HG02840 (cell line): Measurements from ENCODE around the gene MARK4.
"Not testable (repeated sequence)": the region's sequence is repeated elsewhere in the genome, so short reads cannot be mapped to it uniquely, and the experiment has no call there.

ENCODE experiments used
- ATAC-seq: cut with Tn5 transposase; IDR thresholded peaks from one replicate; pipeline ENCODE4 v1.9.1; 2021; ENCODE audit warnings: mild to moderate bottlenecking, moderate library complexity, moderate number of reproducible peaks; ENCODE audit not compliant: unreplicated experiment, low FRiP score

MARK4 gene

DNA sequence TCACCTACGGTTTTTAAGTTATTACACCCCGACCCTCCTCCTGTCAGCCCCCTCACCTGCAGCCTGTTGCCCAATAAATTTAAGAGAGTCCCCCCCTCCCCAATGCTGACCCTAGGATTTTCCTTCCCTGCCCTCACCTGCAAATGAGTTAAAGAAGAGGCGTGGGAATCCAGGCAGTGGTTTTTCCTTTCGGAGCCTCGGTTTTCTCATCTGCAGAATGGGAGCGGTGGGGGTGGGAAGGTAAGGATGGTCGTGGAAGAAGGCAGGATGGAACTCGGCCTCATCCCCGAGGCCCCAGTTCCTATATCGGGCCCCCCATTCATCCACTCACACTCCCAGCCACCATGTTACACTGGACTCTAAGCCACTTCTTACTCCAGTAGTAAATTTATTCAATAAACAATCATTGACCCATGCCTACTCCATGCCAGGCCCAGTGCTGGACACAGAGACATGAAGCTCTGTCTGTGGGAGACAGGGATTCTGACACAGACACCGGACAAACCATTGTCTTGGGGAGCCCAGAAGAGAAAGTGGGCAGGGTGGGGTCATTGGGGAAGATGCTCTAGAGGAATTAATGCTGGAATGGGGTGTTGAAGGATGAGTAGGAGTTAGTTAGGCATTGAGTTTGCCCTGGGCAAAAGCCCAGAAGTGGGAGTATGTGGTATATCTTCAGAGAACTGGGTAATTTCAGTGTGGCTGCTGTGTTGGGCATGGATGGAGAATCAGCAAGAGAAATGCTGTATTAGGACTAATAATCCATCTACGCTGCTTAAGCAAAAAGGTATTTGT is 52.4 kb downstream of the MARK4 start:
- ATAC-seq = no peak

DNA sequence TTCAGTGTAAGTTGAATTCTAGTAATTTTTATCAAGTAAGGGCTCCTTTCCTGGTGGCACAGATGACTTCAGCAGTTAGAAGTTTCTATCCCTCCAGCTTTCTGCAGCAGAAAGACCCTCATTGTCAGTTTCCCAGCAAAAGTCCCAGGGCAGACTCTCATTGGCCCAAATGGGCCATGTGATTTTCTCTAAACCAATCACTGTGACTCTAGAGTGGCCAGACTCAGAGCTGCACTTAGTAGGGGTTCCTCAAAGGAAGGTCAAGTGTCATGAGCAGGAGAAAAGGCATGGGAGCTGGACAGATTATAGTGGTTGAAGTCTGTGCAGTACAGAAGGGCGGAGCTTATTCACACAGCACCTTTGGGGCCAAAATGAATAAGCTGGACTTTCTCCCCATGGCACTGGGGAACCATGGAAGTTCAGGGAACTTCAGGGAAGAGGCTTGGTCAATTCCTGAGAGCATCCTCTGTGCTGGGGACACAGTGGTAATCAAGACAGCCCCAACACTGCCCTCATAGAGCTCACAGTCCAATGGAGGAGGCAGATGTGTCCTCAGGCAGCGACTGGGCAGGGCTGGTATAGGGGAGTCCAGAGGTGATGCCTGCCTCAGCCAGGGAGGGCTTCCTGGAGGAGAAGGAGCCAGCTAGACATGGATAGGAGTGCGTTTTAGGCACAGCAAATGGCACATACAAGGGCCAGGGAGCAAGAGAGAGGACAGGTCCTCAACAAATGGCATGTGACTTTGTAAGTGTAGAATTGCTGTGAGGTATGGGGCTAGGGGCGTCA is 53.3 kb downstream of the MARK4 start:
- ATAC-seq = no peak

DNA sequence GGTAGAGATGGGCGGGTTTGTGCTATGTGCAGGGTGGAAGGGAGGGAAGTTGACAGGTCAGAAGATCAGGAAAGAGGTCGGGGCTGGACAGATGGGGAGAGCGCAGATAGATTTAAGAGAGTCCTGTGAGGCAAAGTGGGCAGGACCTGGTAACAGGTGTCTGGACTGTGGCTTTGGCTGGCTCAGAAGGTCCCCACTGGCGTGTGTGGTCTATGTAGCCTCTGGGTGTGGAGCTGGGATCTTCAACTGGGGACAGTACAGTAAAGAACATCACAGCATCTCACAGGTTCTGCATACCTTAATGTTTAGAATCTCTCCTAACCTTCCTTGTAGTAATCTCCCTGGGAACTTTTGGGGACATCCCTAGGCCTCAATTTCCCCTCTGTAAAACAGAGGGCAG is 53.9 kb downstream of the MARK4 start:
- no peak for ATAC-seq

DNA sequence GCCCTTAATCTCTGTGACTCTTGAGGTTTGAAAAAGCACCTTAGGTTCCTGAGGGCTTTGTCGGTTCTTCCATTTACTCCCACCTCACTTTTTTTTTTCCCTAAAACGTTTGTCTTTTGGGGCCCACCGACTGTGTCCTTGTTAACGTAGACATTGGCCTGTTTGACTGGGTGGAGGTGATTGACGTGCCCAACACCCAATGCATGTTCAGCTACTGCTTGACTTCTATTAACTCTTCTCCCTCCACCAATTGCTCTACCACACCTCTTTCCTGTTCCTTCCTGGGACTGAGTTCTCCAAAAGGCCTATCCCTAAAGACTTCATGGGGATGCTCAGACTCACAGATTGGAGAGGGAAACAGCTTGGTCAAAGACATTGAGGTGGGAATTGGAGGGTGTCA is 54.4 kb downstream of the MARK4 start:
- no peak for ATAC-seq

DNA sequence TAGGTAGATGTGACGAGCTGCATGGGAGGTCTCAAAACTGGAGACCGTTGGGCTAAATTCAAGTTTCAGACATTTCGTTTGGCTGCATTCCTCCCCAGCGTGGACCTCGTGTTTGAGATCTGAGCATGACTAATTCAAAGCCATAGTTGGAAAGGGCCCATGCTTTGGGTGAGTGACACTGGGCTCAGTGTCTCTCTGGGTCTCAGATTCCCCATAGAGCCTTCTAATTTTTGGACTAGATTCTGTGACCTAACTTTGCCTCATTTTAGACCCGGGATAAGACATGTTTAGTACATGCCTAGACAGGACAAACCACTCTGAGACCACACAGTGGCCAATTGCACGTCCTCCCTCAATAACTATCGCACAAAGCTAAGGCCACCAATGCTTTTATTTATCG is 55.0 kb downstream of the MARK4 start:
- no peak for ATAC-seq

DNA sequence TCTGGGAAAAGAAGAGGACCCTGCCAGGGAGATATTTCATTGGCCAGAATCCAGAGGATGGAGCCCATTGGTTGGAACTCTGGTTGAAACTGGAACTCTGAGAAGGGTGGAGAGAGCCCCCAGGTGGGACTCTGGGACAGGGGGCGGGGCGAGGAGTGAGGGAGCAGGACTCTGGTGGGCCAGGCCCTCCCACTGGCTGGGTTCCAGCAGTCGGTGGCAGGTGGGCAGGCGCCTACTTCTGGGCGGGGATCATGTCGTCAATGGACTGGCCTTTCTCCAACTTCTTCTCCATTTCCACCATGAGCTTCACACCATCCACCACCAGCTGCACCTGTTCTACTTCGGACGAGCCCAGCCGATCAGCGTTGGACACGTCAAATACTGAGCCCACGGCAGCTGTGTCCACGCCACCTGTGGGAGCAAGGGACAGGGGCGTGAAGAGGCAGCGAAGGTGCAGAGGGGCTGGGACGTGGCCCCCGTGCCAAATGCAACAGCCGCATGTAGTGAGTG is 55.5 kb downstream of the MARK4 start:
- no peak for ATAC-seq

DNA sequence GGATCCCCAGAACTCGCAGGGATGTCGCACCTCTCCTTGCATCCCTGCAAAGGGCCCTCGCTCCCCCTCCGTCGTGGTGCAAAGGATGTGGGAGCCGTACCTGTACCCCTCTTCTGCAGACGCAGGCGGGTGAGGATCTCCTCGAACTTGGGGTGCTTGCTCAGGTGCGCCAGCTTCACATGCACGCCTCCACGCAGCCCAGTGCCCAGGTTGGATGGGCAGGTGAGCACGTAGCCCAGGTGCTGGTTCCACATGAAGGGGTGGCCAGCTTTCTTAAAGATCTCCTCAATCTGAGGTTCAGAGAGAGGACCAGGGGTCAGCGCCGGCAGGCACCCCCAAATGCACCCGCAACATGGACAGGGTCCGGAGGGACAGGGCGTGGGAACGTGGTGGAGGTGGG is 56.3 kb downstream of the MARK4 start:
- no peak for ATAC-seq

DNA sequence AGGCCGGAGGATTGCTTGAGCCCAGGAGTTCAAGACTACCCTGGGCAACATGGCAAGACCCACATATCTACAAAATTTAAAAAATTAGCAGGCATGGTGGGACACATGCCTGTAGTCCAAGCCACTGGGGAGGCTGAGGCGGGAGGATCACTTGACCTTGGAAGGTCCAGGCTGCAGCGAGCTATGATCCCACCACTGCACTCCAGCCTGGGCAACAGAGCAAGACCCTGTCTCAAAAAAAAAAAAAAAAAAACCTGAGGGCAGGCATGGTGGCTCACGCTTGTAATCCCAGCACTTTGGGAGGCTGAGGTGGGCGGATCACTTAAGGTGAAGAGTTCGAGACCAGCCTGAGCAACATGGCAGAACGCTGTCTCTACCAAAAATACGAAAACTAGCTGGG is 58.3 kb downstream of the MARK4 start:
- not testable (repeated sequence) for ATAC-seq

DNA sequence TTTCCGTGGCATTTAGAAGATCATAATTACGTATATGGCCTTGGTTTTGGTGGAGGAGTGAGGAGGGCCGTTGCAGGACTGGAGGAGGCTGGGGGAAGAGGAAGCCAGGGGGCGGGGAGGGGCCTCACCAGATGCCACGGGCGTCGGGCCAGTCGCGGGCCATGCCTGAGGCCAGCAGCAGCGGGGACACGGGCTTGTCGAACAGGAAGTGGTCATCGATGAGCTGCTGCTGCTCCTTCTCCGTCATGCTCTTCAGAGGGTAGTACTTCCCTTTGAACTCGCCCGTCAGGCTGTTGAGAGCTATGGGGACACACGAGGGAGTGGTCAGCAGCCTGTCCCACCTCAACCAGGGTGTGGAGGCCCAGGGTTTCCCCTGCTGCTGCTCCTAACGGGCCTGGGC is 60.5 kb downstream of the MARK4 start:
- no peak for ATAC-seq

DNA sequence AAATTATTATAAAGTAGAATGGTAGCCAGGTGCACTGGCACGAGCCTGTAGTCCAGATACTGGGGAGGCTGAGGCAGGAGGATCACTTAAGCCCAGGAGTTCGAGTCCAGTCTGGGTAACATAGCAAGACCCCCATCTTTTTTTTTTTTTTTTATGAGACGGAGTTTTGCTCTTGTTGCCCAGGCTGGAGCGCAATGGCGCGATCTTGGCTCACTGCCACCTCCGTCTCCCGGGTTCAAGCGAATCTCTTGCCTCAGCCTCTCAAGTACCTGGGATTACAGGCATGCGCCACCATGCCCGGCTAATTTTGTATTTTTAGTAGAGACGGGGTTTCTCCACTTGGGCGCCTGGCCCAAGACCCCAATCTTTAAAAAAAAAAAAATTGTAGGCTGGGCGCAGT is 61.2 kb downstream of the MARK4 start:
- ATAC-seq = not testable (repeated sequence)

DNA sequence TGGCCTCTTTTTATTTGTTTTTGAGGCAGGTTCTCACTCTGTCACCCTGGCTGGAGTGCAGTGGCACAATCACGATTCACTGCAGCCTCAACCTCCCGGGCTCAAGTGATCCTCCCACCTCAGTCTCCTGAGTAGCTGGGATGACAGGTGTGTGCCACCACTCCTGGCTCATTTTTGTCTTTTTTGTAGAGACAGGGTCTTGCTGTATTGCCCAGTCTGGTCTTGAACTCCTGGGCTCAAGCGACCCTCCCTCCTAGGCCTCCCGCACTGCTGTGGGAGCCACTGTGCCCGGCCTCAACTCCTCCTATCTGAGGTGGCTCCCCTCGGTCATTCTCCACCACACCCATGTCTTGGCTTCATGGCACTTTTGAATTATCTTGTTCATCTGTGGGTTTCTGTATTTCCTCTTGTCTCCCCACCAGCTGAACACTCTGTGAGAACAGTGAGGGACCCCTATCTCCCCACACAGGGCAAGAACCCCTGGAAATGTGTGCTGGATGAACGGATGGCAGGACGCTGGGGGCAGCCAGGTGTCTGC is 63.7 kb downstream of the MARK4 start:
- no peak for ATAC-seq

DNA sequence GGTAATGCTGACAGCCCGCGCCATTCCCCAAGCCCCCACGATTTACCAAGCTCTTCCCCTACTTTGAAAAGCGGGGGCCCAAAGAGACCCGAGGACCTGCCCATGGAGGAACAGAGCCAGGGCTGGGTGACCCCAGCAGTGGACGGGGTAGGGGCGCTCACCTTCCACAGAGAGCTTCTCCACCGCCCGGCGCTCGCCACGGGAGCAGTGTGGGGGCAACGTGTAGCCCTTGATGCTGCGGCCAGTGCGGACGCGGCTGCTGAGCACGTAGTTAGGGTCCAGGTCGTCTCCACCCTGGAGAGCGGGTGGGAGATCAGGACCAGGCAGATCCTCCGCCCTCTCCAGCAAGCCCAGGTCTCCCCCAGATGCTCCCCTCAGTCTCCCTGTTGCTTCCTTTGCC is 64.2 kb downstream of the MARK4 start:
- ATAC-seq = no peak

DNA sequence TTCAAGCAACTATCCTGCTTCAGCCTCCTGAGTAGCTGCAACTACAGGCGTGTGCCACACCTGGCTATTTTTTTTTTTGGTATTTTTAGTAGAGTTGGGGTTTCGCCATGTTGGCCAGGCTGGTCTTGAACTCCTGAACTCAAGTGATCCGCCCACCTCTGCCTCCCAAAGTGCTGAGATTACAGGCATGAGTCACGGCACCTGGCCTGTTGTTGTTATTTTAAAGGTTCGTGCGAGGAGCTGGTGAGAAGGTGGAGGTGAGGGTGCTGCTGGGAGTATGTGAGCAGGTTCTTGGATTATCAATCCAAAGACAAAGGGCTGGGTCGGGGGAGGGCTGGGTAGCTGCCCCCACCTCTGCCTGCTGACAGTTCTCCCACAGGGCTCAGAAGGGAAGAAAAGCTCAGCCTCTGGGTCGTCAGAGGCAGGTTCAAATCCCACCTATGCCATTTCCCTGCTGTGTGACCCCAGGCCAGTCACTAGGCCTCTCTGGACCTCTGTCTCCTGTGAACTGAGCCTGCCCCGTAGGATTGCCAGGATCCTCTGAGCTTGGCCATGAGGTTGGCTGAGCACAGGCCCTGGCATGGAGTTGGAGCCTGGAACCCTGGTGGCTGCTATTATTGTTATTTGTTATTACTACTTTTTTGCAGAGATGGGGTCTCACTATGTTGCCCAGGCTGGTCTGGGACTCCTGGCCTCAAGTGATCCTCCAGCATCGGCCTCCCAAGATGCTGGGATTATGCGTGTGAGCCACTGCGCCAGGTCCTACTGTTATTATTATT is 70.1 kb downstream of the MARK4 start:
- ATAC-seq = no peak

DNA sequence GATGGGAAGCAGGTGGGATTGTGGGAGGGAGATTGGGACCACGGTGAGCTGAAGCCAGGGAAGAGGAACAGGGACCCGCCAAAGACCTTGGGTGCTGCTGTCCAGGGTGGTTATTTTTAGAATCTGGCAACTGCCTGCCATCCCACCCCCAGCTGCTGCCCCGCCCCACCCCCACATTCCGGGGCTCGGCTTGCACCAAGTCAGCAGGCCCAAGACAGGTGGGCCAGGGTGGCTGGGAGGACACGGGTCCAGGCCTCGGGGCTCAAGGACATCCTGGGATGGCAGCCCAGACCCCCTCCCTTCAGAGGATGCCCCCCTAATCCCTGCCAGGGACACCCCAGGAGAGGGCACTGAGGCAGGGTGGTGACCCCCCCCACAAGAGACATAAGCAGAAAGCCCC is 70.8 kb downstream of the MARK4 start:
- no peak for ATAC-seq

DNA sequence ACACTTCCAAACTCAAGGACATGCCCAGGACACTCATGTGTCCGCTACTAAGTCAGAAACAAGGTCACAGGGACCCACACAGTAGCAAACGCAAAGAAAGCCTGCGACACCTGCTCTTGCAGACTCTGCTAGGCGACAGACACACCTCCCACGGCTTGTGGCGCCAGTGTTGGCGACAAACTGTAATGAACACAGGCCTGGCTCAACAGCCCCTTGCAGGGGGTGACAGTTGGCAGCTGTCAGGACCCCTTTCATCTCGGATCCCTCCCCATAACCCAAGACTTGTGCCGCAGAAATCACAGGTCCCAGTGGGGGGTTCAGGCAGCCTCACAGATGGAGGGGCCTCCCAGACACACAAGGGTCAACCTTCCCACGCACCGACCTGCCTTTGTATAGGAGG is 71.2 kb downstream of the MARK4 start:
- ATAC-seq = no peak

DNA sequence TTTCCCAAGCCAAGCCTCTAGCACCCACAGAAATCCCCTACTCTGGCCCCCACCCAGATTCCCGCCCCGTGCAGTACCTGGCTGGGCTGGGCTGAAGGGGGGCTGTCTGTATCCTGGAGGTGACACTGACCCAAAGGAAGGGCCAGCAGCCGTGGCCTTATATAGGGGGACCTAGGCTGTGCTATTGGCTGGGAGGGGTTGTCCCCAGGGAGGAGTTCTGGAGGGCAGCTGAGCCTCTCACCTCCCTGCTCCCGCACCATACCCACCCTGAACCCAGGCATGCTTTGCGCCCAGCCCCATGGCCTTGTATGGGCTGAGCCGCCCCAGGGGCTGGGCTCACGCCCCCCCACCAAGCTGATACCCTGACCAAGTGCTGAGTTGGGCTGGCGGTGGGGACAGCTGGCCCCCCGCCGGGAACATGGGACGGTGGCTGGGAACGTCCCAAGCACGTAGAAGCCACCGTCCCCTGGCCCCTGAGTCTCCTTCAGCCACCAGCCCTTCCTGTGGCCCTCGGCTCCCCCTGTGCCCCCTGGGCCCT is 71.7 kb downstream of the MARK4 start, which contains the start of gene CKM:
Gene CKM, minus strand, starts transcription at position 132 of the 538 bp plus-strand sequence. CDS start 3,162 bp downstream, outside the sequence.
- ATAC-seq = no peak

DNA sequence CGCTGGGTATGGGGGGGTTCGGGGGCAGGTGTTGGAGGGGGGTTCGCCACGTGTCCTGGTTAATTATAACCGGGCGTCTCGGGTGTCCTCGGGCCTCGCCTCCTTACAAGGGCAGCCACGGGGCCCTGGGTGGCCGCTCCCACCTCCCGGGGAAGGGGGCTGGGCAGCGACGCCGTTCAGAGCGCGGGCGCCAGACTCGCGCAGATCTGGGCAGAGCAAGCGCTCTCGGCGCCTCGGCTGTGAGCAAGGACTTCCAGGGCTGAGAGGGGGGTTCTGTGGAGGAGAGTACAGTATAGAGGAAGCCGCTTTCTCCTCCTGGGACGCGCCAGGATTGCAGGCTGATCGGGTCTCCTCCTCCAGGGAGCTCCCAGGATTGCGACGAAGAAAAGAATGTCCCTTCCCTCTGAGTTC is 72.6 kb downstream of the MARK4 start:
- no peak for ATAC-seq

DNA sequence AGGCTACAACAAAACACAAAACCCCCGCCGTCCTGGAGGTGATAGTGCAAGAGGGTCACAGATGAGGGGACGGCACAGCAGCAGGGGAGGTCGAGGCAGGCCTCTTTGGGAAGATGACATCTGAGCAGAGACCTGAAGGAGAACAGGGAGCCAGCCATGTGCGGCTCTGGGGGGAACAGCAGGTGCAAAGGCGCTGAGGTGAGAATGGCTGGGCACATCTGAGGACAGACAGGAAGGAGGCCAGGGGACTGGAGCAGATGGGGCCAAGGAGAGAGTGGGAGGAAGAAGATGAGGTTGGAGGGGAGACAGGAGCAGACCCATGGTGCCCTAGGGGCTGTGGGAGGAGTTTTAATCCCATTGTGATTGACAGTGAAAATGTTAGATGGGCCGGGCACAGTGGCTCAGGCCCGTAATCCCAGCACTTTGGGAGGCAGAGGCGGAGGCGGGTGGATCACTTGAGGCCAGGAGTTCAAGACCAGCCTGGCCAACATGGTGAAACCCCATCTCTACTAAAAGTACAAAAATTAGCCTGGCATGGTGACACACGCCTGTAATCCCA is 73.4 kb downstream of the MARK4 start:
- ATAC-seq = no peak

DNA sequence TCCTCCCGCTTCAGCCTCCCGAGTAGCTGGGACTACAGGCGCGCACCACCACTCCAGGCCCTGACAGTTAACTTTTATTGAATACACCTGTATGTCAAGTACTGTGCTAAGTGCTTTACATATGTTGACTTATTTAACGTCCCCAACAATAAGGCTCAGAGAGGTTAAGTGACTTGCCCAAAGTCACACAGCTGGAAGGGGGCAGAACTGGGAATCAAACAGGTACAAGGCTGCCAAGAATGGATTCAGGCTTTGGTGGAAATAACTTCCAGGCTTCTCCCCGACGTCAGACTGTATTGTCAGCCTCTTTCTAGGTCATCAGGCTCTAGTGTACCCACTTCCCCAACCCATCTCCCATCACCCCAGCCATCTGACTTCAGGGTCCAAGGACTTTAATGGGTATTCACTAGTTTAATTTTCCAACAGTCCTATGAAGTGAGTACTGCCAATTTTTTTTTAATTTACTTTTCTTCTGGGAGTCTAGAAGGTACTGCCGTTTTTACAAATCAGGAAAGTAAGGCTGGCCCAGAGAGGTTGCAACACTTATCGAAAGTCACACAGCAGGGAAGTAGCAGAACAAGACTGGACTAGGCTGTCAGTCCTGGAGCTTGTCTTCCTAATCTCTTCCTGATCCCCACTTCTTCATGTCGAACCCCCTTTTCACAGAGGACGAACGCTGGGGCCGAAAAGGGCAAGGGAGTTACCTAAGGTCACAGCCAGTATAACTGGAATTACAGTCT is 76.5 kb downstream of the MARK4 start:
- no peak for ATAC-seq
